Measurements from ENCODE around the gene SPACA6. TPM values are rescaled to one million over a fixed set of nuclear protein-coding genes. Genes with fewer than 3 reads are reported as not detected.

Gene SPACA6
- total RNA-seq, 1 donor from 2014 or later = 28.9 TPM

DNA sequence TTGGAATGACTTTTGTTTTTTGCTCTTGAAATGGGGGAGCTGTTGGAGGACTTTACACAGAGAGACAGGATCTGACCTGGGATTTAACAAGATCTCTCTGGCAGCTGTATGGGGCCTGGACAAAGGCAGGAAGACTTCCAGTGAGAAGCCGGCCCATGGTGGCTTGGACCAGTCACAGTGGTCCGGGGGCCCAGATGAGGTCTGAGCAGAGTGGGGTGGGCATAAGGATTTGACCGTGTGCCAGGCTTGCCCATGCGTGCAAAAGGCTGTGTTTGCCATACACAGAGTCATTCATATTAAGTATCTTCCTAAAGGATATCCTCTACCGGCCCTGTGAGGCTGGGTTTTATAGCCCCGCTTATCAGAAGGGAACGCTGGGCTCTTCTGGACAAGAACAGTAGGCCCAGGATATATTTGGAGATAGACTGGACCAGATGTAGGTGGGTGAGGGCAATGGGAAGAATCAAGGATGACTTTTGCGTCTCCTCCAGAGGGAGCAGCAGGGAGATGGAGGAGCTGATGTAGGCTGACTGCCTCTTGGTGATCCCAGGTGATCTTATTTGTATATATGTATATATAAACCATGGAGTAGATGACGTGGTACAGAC lies 4.1 kb downstream of the SPACA6 start:
- DNase-seq (ENCODE audit: low spot score, unreplicated experiment) = no peak
- Mint-ChIP-seq H3K27ac (no peak overlapping the region), H3K36me3 (ENCODE audit: insufficient read depth) (peaks cover 30% of the 10 kb centered on the region), H3K27me3 (no peaks in the 10 kb centered on the region), H3K4me1 (ENCODE audit: low read depth) (peaks cover 10% of the 10 kb centered on the region), H3K4me3 (ENCODE audit: low read depth) (no peak overlapping the region), H3K9me3 (ENCODE audit: low read depth) (no peaks in the 10 kb centered on the region)
- TF ChIP-seq CTCF (IDR thresholded peaks at IDR 0.05; ENCODE audit: unreplicated experiment) = no peak

DNA sequence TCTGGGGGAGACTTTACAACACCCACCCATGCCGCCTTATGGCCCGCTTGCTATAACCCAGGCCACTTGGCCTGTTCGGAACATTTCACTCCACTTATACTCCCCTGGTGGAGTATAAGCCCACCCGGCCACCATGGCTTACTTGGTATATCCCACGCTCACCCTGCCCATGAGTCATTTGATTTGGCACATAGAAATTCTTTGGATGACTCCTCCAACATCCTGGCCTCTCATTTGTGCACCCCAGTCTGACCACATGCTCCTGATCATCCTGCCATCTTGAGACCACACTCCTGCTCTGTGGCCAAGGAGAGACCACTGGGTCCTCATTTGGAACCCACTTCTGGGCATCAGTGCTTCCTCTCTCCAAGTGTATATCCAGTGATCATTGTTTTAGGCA lies 5.2 kb downstream of the SPACA6 start:
- Mint-ChIP-seq H3K4me1 (ENCODE audit: low read depth) (peaks cover 15% of the 10 kb centered on the region), H3K36me3 (ENCODE audit: insufficient read depth) (peaks cover 30% of the 10 kb centered on the region), H3K4me3 (ENCODE audit: low read depth) (no peak overlapping the region), H3K9me3 (ENCODE audit: low read depth) (no peaks in the 10 kb centered on the region), H3K27ac (no peak overlapping the region), H3K27me3 (no peaks in the 10 kb centered on the region)
- no peak for TF ChIP-seq CTCF (IDR thresholded peaks at IDR 0.05; ENCODE audit: unreplicated experiment)
- DNase-seq (ENCODE audit: low spot score, unreplicated experiment) = no peak

DNA sequence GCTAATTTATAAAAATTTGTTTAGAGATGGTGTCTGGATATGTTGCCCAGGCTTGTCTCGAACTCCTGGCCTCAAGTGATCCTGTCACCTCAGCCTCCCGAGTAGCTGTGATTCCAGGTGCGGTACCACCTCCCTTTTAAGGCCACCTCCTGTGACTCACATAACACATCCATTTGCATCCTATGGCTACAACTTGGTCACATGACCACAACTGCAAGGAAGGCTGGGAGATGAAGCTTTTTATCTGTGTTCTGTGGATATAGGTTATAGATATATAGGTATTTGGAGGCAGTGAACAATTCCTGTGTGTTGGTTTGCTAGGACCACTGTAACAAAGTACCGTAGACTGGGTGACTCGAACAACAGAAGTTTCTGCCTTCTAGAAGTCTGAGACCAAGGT lies 6.0 kb downstream of the SPACA6 start:
- Mint-ChIP-seq H3K9me3 (ENCODE audit: low read depth) (no peaks in the 10 kb centered on the region), H3K27ac (no peak overlapping the region), H3K4me1 (ENCODE audit: low read depth) (peaks cover 15% of the 10 kb centered on the region), H3K27me3 (no peaks in the 10 kb centered on the region), H3K36me3 (ENCODE audit: insufficient read depth) (peaks cover 27% of the 10 kb centered on the region), H3K4me3 (ENCODE audit: low read depth) (no peak overlapping the region)
- TF ChIP-seq CTCF (IDR thresholded peaks at IDR 0.05; ENCODE audit: unreplicated experiment) = no peak
- DNase-seq (ENCODE audit: low spot score, unreplicated experiment) = no peak

DNA sequence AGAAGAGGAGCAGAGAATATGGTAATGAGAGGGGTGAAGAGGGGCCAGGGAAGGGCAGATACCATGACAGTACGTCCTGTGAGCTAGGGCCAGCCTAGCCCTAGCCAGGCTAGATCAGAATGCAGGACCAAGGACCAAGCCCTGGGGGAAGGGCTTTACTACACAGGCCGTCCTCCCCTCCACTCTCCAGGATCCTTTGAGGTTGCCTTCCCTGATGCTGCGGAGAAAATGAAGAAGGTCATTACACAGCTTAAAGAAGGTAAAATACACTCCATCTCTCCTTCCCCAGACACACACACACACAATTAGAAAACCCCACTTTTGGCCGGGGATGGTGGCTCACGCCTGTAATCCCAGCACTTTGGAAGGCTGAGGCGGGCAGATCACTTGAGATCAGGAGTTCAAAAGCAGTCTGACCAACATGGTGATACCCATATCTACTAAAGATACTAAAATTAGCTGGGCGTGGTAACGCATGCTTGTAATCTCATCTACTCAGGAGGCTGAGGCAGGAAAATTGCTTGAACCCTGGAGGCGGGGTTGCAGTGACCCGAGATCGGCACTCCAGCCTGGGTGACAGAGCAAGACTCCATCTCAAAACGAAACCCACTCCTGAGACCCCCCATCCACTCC lies 8.5 kb downstream of the SPACA6 start:
- H3K4me3 Mint-ChIP-seq (ENCODE audit: low read depth) = peak overlapping the region; percentile 87
- no peak for TF ChIP-seq CTCF (IDR thresholded peaks at IDR 0.05; ENCODE audit: unreplicated experiment)
- H3K36me3 Mint-ChIP-seq (ENCODE audit: insufficient read depth) = peaks cover 34% of the 10 kb centered on the region
- no peak for DNase-seq (ENCODE audit: low spot score, unreplicated experiment)
- peak overlapping the region; percentile 86 for H3K27ac Mint-ChIP-seq
- H3K4me1 Mint-ChIP-seq (ENCODE audit: low read depth) = peaks cover 28% of the 10 kb centered on the region
- no peaks in the 10 kb centered on the region for H3K9me3 Mint-ChIP-seq (ENCODE audit: low read depth)
- H3K27me3 Mint-ChIP-seq = no peaks in the 10 kb centered on the region

DNA sequence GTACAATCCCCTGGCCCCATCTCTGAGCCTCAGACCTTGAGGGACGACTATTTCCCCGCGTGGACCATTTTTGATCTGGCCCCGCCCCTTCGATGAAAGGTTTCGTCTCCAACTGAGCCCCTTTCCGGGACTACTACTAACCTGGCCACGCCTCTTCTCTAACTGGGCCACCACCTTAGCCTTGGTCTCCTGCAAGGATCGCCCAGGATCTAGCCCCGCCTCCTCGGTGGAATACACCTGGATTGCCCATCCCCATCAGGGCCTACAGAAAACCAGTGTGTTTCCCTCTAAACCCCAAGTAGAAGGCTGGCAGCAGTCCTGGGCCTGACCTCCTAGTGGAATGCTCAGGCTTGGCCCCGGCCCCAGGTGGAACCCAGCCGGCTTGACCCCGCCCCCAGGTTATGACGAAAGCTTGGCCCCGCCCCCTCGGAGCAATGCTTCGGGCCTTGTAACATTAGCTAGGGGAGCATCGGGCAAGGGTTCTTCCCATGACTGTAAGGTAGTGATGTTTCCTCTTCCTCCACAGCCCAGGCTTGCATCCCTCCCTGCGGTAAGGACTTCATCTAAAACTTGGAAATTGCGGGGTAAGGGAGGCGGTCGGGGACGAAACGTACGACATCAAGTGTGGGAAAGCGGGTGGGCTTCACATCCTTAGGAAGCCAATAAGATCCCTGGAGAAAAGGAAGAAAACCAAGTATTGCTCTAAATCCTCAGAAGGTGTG lies 9.1 kb downstream of the SPACA6 start:
- Mint-ChIP-seq H3K4me1 (ENCODE audit: low read depth) (peaks cover 30% of the 10 kb centered on the region), H3K27ac (peak overlapping the region; percentile 95), H3K36me3 (ENCODE audit: insufficient read depth) (peaks cover 34% of the 10 kb centered on the region), H3K4me3 (ENCODE audit: low read depth) (peak overlapping the region; percentile 87), H3K27me3 (no peaks in the 10 kb centered on the region), H3K9me3 (ENCODE audit: low read depth) (no peaks in the 10 kb centered on the region)
- TF ChIP-seq CTCF (IDR thresholded peaks at IDR 0.05; ENCODE audit: unreplicated experiment) = no peak
- DNase-seq (ENCODE audit: low spot score, unreplicated experiment) = peak; percentile 69

Measured in progenitor cell of endocrine pancreas (in vitro differentiated cells).